HEK293 (cell line): ENCODE measurements around the gene TMIGD1.
A peak's percentile ranks its signal among the peaks of the same experiment; 100 is the strongest.

Experiments used
- GLIS2 ChIP-seq: fragments of 450-650 bp; formaldehyde crosslinking; IDR thresholded peaks from 2 replicates; pipeline ENCODE4 v1.5.1; 2016; ENCODE audit warnings: missing biosample characterization, missing genetic modification characterization
- KLF16 ChIP-seq: fragments of 450-650 bp; formaldehyde crosslinking; IDR thresholded peaks from 2 replicates; pipeline ENCODE4 v1.5.1; 2017; ENCODE audit warnings: missing biosample characterization, missing genetic modification characterization
- MEIS1 ChIP-seq: sonication (generic); formaldehyde crosslinking; IDR thresholded peaks from 2 replicates; pipeline ENCODE4 v1.8.1; 2022; ENCODE audit warnings: missing genetic modification reagents, mild to moderate bottlenecking, borderline replicate concordance
- MZF1 ChIP-seq: fragments of 450-650 bp; formaldehyde crosslinking; IDR thresholded peaks from 2 replicates; pipeline ENCODE4 v1.5.1; 2017; ENCODE audit warnings: missing biosample characterization, missing genetic modification characterization, borderline replicate concordance
- SP2 ChIP-seq: fragments of 450-650 bp; formaldehyde crosslinking; IDR thresholded peaks from 2 replicates; pipeline ENCODE4 v1.5.1; 2016; ENCODE audit warnings: missing biosample characterization, missing genetic modification characterization
- ZBTB17 ChIP-seq: fragments of 450-650 bp; formaldehyde crosslinking; IDR thresholded peaks from 2 replicates; pipeline ENCODE4 v1.5.1; 2016; ENCODE audit warnings: missing biosample characterization, missing genetic modification characterization
- ZEB2 ChIP-seq: fragments of 450-650 bp; formaldehyde crosslinking; IDR thresholded peaks from 2 replicates; pipeline ENCODE4 v1.5.1; 2016; ENCODE audit warnings: missing biosample characterization, missing genetic modification characterization
- ZFP3 ChIP-seq: fragments of 450-650 bp; formaldehyde crosslinking; IDR thresholded peaks from 2 replicates; pipeline ENCODE4 v1.5.1; 2016; ENCODE audit warnings: low read depth, missing biosample characterization, missing genetic modification characterization
- ZIC2 ChIP-seq: fragments of 450-650 bp; formaldehyde crosslinking; IDR thresholded peaks from 2 replicates; pipeline ENCODE4 v1.5.1; 2016; ENCODE audit warnings: missing biosample characterization, missing genetic modification characterization
- ZNF10 ChIP-seq: fragments of 450-650 bp; formaldehyde crosslinking; IDR thresholded peaks from 2 replicates; pipeline ENCODE4 v1.5.1; 2017; ENCODE audit warnings: missing biosample characterization, missing genetic modification characterization
- ZNF132 ChIP-seq: fragments of 450-650 bp; formaldehyde crosslinking; IDR thresholded peaks from 2 replicates; pipeline ENCODE4 v1.5.1; 2017; ENCODE audit warnings: missing biosample characterization, missing genetic modification characterization, borderline replicate concordance
- ZNF175 ChIP-seq: fragments of 450-650 bp; formaldehyde crosslinking; IDR thresholded peaks from 2 replicates; pipeline ENCODE4 v1.5.1; 2016; ENCODE audit warnings: missing biosample characterization, missing genetic modification characterization
- ZNF211 ChIP-seq: fragments of 450-650 bp; formaldehyde crosslinking; IDR thresholded peaks from 2 replicates; pipeline ENCODE4 v1.5.1; 2016; ENCODE audit warnings: low read depth, missing biosample characterization, missing genetic modification characterization
- ZNF302 ChIP-seq: fragments of 450-650 bp; formaldehyde crosslinking; IDR thresholded peaks from 2 replicates; pipeline ENCODE4 v1.5.1; 2016; ENCODE audit warnings: missing biosample characterization, missing genetic modification characterization, low read depth
- ZNF335 ChIP-seq: fragments of 450-650 bp; formaldehyde crosslinking; conservative IDR thresholded peaks from 2 replicates; pipeline ENCODE4 v1.5.1; 2016; ENCODE audit warnings: missing biosample characterization, missing genetic modification characterization
- ZNF501 ChIP-seq: fragments of 450-650 bp; formaldehyde crosslinking; IDR thresholded peaks from 2 replicates; pipeline ENCODE4 v1.5.1; 2016; ENCODE audit warnings: missing biosample characterization, missing genetic modification characterization
- ZNF521 ChIP-seq: fragments of 450-650 bp; formaldehyde crosslinking; IDR thresholded peaks from 2 replicates; pipeline ENCODE4 v1.5.1; 2017; ENCODE audit warnings: missing biosample characterization, mild to moderate bottlenecking, missing genetic modification characterization
- ZNF626 ChIP-seq: fragments of 450-650 bp; sonication (Bioruptor Pico); formaldehyde crosslinking; IDR thresholded peaks from 2 replicates; pipeline ENCODE4 v1.5.1; 2018; ENCODE audit warnings: missing biosample characterization, missing genetic modification characterization, inconsistent platforms
- ZNF654 ChIP-seq: fragments of 450-650 bp; formaldehyde crosslinking; IDR thresholded peaks from 2 replicates; pipeline ENCODE4 v1.5.1; 2016; ENCODE audit warnings: low read depth, missing biosample characterization, missing genetic modification characterization
- ZNF747 ChIP-seq: fragments of 450-650 bp; formaldehyde crosslinking; IDR thresholded peaks from 2 replicates; pipeline ENCODE4 v1.5.1; 2016; ENCODE audit warnings: missing biosample characterization, missing genetic modification characterization
- ZNF785 ChIP-seq: fragments of 450-650 bp; formaldehyde crosslinking; IDR thresholded peaks from 2 replicates; pipeline ENCODE4 v1.5.1; 2016; ENCODE audit warnings: missing biosample characterization, missing genetic modification characterization
- ZXDB ChIP-seq: fragments of 450-650 bp; formaldehyde crosslinking; IDR thresholded peaks from 2 replicates; pipeline ENCODE4 v1.5.1; 2016; ENCODE audit warnings: missing biosample characterization, missing genetic modification characterization
- TF ChIP-seq, protein P1 (sequence below): fragments of 450-650 bp; formaldehyde crosslinking; optimal IDR thresholded peaks from 2 replicates; pipeline ENCODE3; 2016; ENCODE audit warnings: missing biosample characterization, mild to moderate bottlenecking, missing genetic modification characterization
- TF ChIP-seq, protein P2 (sequence below): fragments of 450-650 bp; formaldehyde crosslinking; IDR thresholded peaks from 2 replicates; pipeline ENCODE4 v1.5.1; 2017; ENCODE audit warnings: missing biosample characterization, missing genetic modification characterization
- TF ChIP-seq, protein P3 (sequence below): fragments of 450-650 bp; formaldehyde crosslinking; IDR thresholded peaks from 2 replicates; pipeline ENCODE4 v1.5.1; 2017; ENCODE audit warnings: missing biosample characterization, mild to moderate bottlenecking, missing genetic modification characterization, moderate library complexity
- TF ChIP-seq, protein P4 (sequence below): fragments of 450-650 bp; formaldehyde crosslinking; IDR thresholded peaks from 2 replicates; pipeline ENCODE4 v1.5.1; 2016; ENCODE audit warnings: missing biosample characterization, missing genetic modification characterization, low read depth
- TF ChIP-seq, protein P5 (sequence below): fragments of 450-650 bp; formaldehyde crosslinking; IDR thresholded peaks from 2 replicates; pipeline ENCODE4 v1.5.1; 2016; ENCODE audit warnings: missing biosample characterization, missing genetic modification characterization, borderline replicate concordance
- TF ChIP-seq, protein P6 (sequence below): fragments of 450-650 bp; formaldehyde crosslinking; IDR thresholded peaks from 2 replicates; pipeline ENCODE4 v1.5.1; 2017; ENCODE audit warnings: missing biosample characterization, missing genetic modification characterization
- TF ChIP-seq, protein P7 (sequence below): fragments of 450-650 bp; formaldehyde crosslinking; IDR thresholded peaks from 2 replicates; pipeline ENCODE4 v1.5.1; 2016; ENCODE audit warnings: missing biosample characterization, missing genetic modification characterization

Gene TMIGD1

DNA sequence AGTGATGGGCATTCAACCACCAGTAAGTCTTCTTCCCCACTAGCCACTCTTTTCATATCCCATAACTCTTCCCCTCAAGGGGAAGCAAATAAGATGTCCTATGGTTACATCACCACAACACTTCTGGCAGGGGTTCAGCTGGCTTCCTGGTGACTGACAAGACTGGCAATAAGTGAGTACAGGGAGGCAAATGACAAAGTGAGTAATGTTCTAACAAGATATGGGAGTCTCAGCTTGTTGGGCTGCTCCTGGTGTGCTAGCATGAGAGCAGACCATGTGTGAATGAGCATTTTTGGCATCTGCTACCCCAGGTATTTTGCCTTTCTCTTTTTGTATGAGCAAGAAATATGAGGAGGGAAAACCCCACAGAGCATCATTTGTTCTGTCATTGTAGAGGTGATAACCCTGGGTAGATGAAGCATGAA, 9.9 kb downstream of the TMIGD1 start (continued):
- TF ChIP-seq, protein P1, sequence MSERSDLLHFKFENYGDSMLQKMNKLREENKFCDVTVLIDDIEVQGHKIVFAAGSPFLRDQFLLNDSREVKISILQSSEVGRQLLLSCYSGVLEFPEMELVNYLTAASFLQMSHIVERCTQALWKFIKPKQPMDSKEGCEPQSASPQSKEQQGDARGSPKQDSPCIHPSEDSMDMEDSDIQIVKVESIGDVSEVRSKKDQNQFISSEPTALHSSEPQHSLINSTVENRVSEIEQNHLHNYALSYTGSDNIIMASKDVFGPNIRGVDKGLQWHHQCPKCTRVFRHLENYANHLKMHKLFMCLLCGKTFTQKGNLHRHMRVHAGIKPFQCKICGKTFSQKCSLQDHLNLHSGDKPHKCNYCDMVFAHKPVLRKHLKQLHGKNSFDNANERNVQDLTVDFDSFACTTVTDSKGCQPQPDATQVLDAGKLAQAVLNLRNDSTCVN (tag by site-specific recombination) = no peak
- TF ChIP-seq, protein P2, sequence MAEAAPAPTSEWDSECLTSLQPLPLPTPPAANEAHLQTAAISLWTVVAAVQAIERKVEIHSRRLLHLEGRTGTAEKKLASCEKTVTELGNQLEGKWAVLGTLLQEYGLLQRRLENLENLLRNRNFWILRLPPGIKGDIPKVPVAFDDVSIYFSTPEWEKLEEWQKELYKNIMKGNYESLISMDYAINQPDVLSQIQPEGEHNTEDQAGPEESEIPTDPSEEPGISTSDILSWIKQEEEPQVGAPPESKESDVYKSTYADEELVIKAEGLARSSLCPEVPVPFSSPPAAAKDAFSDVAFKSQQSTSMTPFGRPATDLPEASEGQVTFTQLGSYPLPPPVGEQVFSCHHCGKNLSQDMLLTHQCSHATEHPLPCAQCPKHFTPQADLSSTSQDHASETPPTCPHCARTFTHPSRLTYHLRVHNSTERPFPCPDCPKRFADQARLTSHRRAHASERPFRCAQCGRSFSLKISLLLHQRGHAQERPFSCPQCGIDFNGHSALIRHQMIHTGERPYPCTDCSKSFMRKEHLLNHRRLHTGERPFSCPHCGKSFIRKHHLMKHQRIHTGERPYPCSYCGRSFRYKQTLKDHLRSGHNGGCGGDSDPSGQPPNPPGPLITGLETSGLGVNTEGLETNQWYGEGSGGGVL (tag by site-specific recombination) = no peak
- TF ChIP-seq ZXDB (no peak), ZNF521 (no peak), ZNF211 (no peak), ZNF10 (no peak), MEIS1 (CRISPR knock-in tag) (no peak), ZNF132 (tag by site-specific recombination) (no peak), KLF16 (tag by site-specific recombination) (no peak), ZFP3 (no peak), ZNF302 (no peak), ZNF747 (tag by site-specific recombination) (no peak), ZNF335 (tag by site-specific recombination) (no peak; the same call in 1 of the 2 replicates), ZEB2 (tag by site-specific recombination) (0 out of 2 replicates have a peak, but pooled peaks have one; percentile 69), ZNF626 (tag by site-specific recombination) (no peak), ZNF175 (tag by site-specific recombination) (no peak), SP2 (tag by site-specific recombination) (no peak), ZNF785 (tag by site-specific recombination) (no peak), MZF1 (tag by site-specific recombination) (peak; percentile 78; the same call in 1 of the 2 replicates), ZNF654 (no peak), ZIC2 (tag by site-specific recombination) (peak; percentile 81), ZNF501 (tag by site-specific recombination) (no peak), ZBTB17 (peak; percentile 45), GLIS2 (no peak)
- TF ChIP-seq, protein P3, sequence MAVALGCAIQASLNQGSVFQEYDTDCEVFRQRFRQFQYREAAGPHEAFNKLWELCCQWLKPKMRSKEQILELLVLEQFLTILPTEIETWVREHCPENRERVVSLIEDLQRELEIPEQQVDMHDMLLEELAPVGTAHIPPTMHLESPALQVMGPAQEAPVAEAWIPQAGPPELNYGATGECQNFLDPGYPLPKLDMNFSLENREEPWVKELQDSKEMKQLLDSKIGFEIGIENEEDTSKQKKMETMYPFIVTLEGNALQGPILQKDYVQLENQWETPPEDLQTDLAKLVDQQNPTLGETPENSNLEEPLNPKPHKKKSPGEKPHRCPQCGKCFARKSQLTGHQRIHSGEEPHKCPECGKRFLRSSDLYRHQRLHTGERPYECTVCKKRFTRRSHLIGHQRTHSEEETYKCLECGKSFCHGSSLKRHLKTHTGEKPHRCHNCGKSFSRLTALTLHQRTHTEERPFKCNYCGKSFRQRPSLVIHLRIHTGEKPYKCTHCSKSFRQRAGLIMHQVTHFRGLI (tag by site-specific recombination) = peak; percentile 65; the same call in 1 of the 2 replicates
- TF ChIP-seq, protein P4, sequence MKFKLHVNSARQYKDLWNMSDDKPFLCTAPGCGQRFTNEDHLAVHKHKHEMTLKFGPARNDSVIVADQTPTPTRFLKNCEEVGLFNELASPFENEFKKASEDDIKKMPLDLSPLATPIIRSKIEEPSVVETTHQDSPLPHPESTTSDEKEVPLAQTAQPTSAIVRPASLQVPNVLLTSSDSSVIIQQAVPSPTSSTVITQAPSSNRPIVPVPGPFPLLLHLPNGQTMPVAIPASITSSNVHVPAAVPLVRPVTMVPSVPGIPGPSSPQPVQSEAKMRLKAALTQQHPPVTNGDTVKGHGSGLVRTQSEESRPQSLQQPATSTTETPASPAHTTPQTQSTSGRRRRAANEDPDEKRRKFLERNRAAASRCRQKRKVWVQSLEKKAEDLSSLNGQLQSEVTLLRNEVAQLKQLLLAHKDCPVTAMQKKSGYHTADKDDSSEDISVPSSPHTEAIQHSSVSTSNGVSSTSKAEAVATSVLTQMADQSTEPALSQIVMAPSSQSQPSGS (tag by site-specific recombination) = peak; percentile 68
- TF ChIP-seq, protein P5, sequence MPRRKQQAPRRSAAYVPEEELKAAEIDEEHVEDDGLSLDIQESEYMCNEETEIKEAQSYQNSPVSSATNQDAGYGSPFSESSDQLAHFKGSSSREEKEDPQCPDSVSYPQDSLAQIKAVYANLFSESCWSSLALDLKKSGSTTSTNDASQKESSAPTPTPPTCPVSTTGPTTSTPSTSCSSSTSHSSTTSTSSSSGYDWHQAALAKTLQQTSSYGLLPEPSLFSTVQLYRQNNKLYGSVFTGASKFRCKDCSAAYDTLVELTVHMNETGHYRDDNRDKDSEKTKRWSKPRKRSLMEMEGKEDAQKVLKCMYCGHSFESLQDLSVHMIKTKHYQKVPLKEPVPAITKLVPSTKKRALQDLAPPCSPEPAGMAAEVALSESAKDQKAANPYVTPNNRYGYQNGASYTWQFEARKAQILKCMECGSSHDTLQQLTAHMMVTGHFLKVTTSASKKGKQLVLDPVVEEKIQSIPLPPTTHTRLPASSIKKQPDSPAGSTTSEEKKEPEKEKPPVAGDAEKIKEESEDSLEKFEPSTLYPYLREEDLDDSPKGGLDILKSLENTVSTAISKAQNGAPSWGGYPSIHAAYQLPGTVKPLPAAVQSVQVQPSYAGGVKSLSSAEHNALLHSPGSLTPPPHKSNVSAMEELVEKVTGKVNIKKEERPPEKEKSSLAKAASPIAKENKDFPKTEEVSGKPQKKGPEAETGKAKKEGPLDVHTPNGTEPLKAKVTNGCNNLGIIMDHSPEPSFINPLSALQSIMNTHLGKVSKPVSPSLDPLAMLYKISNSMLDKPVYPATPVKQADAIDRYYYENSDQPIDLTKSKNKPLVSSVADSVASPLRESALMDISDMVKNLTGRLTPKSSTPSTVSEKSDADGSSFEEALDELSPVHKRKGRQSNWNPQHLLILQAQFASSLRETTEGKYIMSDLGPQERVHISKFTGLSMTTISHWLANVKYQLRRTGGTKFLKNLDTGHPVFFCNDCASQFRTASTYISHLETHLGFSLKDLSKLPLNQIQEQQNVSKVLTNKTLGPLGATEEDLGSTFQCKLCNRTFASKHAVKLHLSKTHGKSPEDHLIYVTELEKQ (tag by site-specific recombination) = peak; percentile 64; the same call in 1 of the 2 replicates
- TF ChIP-seq, protein P6, sequence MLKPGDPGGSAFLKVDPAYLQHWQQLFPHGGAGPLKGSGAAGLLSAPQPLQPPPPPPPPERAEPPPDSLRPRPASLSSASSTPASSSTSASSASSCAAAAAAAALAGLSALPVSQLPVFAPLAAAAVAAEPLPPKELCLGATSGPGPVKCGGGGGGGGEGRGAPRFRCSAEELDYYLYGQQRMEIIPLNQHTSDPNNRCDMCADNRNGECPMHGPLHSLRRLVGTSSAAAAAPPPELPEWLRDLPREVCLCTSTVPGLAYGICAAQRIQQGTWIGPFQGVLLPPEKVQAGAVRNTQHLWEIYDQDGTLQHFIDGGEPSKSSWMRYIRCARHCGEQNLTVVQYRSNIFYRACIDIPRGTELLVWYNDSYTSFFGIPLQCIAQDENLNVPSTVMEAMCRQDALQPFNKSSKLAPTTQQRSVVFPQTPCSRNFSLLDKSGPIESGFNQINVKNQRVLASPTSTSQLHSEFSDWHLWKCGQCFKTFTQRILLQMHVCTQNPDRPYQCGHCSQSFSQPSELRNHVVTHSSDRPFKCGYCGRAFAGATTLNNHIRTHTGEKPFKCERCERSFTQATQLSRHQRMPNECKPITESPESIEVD (tag by site-specific recombination) = no peak
- TF ChIP-seq, protein P7, sequence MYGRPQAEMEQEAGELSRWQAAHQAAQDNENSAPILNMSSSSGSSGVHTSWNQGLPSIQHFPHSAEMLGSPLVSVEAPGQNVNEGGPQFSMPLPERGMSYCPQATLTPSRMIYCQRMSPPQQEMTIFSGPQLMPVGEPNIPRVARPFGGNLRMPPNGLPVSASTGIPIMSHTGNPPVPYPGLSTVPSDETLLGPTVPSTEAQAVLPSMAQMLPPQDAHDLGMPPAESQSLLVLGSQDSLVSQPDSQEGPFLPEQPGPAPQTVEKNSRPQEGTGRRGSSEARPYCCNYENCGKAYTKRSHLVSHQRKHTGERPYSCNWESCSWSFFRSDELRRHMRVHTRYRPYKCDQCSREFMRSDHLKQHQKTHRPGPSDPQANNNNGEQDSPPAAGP (tag by site-specific recombination) = no peak
